Frontal cortex (tissue), 4 donors: ENCODE data around the gene HIGD1B. TPM values are rescaled to one million over a fixed set of nuclear protein-coding genes. Genes with fewer than 3 reads are reported as not detected.

Experiments used
- DNase-seq, 2 donors: peaks; one replicate each; pipeline ENCODE4 v3.0.0; 2012; ENCODE audit warnings: low spot score in 2 of 2
- FAIRE-seq: peaks from 2 replicates; lab custom pipeline; 2012; peaks lifted over from hg19 to GRCh38; lab: Jason Lieb, UNC
- total RNA-seq: library from RNA; depleted of rRNA; stranded (reverse); fragments of >200 nt; gene quantifications from one replicate; pipeline ENCODE4 v1.2.3, GENCODE V29; 2014
- donor health status: control.
- donor health status: control.
- donor health status: control.

Gene HIGD1B
- total RNA-seq, 1 donor from 2014 or later, result 3.7 TPM

- FAIRE-seq (no peak), DNase-seq (no peak)
Measured at GRCh38 chr17:44831371-44831770, 16.3 kb upstream of the HIGD1B start.

GRCh38 chr17:44832805-44833204 lies 14.9 kb upstream of the HIGD1B start:
- DNase-seq, result no peak
- no peak for FAIRE-seq

- no peak for DNase-seq
- FAIRE-seq, result no peak
Measured at GRCh38 chr17:44837196-44837595, 10.5 kb upstream of the HIGD1B start.

GRCh38 chr17:44840274-44840673 lies 7.4 kb upstream of the HIGD1B start:
- no peak for DNase-seq
- FAIRE-seq, result no peak

- FAIRE-seq (no peak), DNase-seq (no peak)
Measured at GRCh38 chr17:44840936-44841335, 6.7 kb upstream of the HIGD1B start.

- FAIRE-seq, result no peak
- no peak for DNase-seq
Measured at GRCh38 chr17:44842748-44843147, 4.9 kb upstream of the HIGD1B start.

- DNase-seq (no peak), FAIRE-seq (no peak)
Measured at GRCh38 chr17:44844390-44844830, 3.3 kb upstream of the HIGD1B start.

- DNase-seq (no peak), FAIRE-seq (no peak)
Measured at GRCh38 chr17:44846206-44846605, 1.5 kb upstream of the HIGD1B start.

- FAIRE-seq, result no peak
- no peak for DNase-seq
Measured at GRCh38 chr17:44848257-44848795, 643 bp downstream of the HIGD1B start.

GRCh38 chr17:44848961-44849489 lies 1.3 kb downstream of the HIGD1B start:
- no peak for FAIRE-seq
- DNase-seq, result no peak

GRCh38 chr17:44850025-44850424 lies 2.3 kb downstream of the HIGD1B start:
- no peak for DNase-seq
- no peak for FAIRE-seq

GRCh38 chr17:44850612-44851011 lies 2.9 kb downstream of the HIGD1B start:
- DNase-seq (no peak), FAIRE-seq (no peak)

GRCh38 chr17:44854192-44854591 lies 6.5 kb downstream of the HIGD1B start:
- DNase-seq (no peak), FAIRE-seq (no peak)

- DNase-seq, result no peak
- no peak for FAIRE-seq
Measured at GRCh38 chr17:44859701-44860100, 12.0 kb downstream of the HIGD1B start.

GRCh38 chr17:44862278-44862914 lies 14.7 kb downstream of the HIGD1B start:
- FAIRE-seq, result no peak
- DNase-seq, result no peak

GRCh38 chr17:44863061-44863918 lies 15.6 kb downstream of the HIGD1B start:
- no peak for DNase-seq
- FAIRE-seq, result no peak

- no peak for FAIRE-seq
Measured at GRCh38 chr17:44864831-44865230, 17.1 kb downstream of the HIGD1B start.

GRCh38 chr17:44865231-44865660 lies 17.6 kb downstream of the HIGD1B start:
- peak; percentile 28 to 59 for DNase-seq
- FAIRE-seq, result no peak

More at GRCh38 chr17:44864831-44865230, 17.1 kb downstream of the HIGD1B start:
- no peak for DNase-seq

- DNase-seq (no peak), FAIRE-seq (no peak)
Measured at GRCh38 chr17:44865931-44866330, 18.2 kb downstream of the HIGD1B start.

GRCh38 chr17:44867841-44868240 lies 20.2 kb downstream of the HIGD1B start:
- no peak for FAIRE-seq
- no peak for DNase-seq

- DNase-seq (no peak), FAIRE-seq (no peak)
Measured at GRCh38 chr17:44871556-44871955, 23.9 kb downstream of the HIGD1B start.
